Tibial nerve (tissue), 4 donors: ENCODE data around the gene SMPD2. TPM values are rescaled to one million over a fixed set of nuclear protein-coding genes. Genes with fewer than 3 reads are reported as not detected.

Experiments used
- DNase-seq, 2 donors: peaks; one replicate each; pipeline ENCODE4 v3.0.0-alpha.2; 2019; ENCODE audit warnings: low spot score in 2 of 2
- H3K27ac ChIP-seq, 4 donors: fragments of 200-600 bp; sonication (generic) in 3 of 4; one replicate each; pipeline ENCODE4 v1.5.1; 2017 to 2019; ENCODE audit warnings: mild to moderate bottlenecking in 1 of 4
- H3K27me3 ChIP-seq, 2 donors: fragments of 200-600 bp; sonication (generic) in 1 of 2; one replicate each; pipeline versions ENCODE4 v1.5.1 to v1.6.0; 2017 to 2019
- H3K36me3 ChIP-seq, 3 donors: fragments of 200-600 bp; sonication (generic); one replicate each; pipeline ENCODE4 v1.5.1; 2018 to 2019
- H3K4me1 ChIP-seq, 4 donors: fragments of 200-600 bp; sonication (generic) in 3 of 4; one replicate each; pipeline ENCODE4 v1.5.1; 2017 to 2019
- H3K4me3 ChIP-seq, 4 donors: fragments of 200-600 bp; sonication (generic) in 3 of 4; one replicate each; pipeline ENCODE4 v1.5.1; 2017 to 2019; ENCODE audit warnings: mild to moderate bottlenecking in 1 of 4, moderate library complexity in 1 of 4
- H3K9me3 ChIP-seq, 4 donors: fragments of 200-600 bp; sonication (generic) in 3 of 4; one replicate each; pipeline ENCODE4 v1.5.1; 2017 to 2019
- EP300 ChIP-seq, 2 donors: sonication (generic); formaldehyde crosslinking; IDR thresholded peaks; one replicate each; pipeline ENCODE4 v1.6.1; 2017; ENCODE audit warnings: antibody characterized with exemption in 2 of 2, mild to moderate bottlenecking in 1 of 2
- POLR2A ChIP-seq, 2 donors: fragments of 450-650 bp; IDR thresholded peaks; one replicate each; pipeline ENCODE4 v1.6.1; 2017; ENCODE audit warnings: antibody characterized with exemption in 2 of 2, mild to moderate bottlenecking in 2 of 2, moderate library complexity in 2 of 2
- WGBS, 2 donors: methylation state at CpG; one replicate each; pipeline ENCODE4 v1.1.5; 2018; 5-methylcytosine and 5-hydroxymethylcytosine counted together
- total RNA-seq, 4 donors: library from RNA; depleted of rRNA; stranded (reverse); fragments of >200 nt; gene quantifications; one replicate each; pipeline ENCODE4 v1.1.0, GENCODE V29; 2016
- TF ChIP-seq, protein P1 (sequence below), 5 experiments: fragments of 200-600 bp in 3 of 5; fragments of 450-650 bp in 2 of 5; sonication (generic) in 3 of 5; IDR thresholded peaks; one replicate each; pipeline ENCODE4 v1.5.1; 2016 to 2019; ENCODE audit warnings: antibody characterized with exemption in 5 of 5, mild to moderate bottlenecking in 3 of 5, moderate library complexity in 2 of 5

Gene SMPD2
- total RNA-seq, 4 donors from 2014 or later = 12.6 to 32.4 (median 17.1) TPM

DNA sequence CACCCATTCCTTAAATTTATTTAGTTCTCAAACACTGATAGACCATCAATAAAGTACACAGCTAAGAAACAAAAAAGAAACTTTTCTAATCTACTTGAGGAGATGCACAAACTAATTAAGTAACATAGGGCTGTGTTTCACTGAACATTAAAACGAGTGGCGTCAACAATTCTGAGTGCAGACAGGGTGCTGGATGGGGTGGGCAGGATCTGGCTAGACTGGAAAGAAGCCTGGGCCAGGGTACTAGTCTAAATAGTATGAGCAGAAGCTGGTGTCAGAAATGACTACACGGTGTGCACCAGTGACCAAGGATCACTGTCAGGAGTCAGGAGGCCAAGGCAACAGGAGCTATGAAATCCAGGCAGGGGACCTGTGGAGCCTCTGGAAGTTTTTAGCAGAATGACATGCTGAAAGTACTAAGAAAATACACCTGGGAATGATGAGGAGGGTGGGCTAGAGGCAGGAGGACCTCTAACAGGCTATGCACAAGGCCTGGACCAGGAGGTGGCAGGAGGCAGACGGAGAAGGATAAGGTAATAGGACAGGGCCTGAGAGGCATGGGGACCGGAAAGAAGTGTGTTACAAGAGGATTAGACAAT, 29.2 kb downstream of the SMPD2 start:
- 87 to 89% methylated on average over 5 of the region's 5 CpGs for WGBS, 2 donors
- H3K27me3 ChIP-seq = no peaks in the 10 kb centered on the region
- no peak overlapping the region for H3K27ac ChIP-seq
- no peaks in the 10 kb centered on the region for H3K9me3 ChIP-seq
- DNase-seq = no peak
- TF ChIP-seq POLR2A (IDR thresholded peaks at IDR 0.05) = no peak
- H3K4me3 ChIP-seq = no peak overlapping the region
- H3K4me1 ChIP-seq = peaks cover 0 to 5% (median 2%) of the 10 kb centered on the region in 4 donors
- H3K36me3 ChIP-seq = peaks cover 0 to 93% (median 13%) of the 10 kb centered on the region in 3 donors

DNA sequence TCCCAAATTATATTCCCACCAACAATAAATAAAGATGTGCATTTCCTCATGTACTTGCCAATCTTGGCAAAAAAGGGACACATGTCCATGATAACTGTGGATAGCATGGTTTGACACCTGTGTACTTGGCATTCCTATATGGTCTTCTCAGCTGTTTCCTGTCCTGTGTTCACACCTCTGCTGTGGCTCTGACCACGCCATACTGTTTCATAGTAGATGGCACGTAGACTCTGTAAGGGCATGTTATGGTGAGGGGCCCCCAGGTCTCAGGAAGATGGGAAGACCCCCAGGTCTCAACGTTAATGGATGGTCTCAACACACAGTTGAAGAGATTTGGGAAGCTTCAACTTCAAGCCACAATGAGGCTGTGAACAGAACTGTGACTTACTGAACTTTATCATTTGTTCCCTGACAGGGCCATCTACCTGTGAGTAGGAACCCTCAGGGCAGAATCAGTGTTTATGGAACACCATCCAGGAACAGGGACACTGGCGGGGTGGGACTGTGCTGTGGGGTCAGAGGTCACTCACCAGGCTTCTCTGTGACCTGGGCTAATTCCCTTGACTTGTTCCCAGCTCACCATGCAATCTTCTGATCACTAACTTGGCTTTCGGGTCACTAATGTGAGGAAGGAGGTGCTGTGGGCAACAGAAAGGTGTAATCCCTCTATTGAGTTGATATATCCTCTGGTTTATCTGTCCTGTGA, 30.7 kb downstream of the SMPD2 start:
- H3K4me1 ChIP-seq = peaks cover 0 to 5% (median 2%) of the 10 kb centered on the region in 4 donors
- peaks cover 0 to 95% (median 15%) of the 10 kb centered on the region in 3 donors for H3K36me3 ChIP-seq
- no peaks in the 10 kb centered on the region for H3K9me3 ChIP-seq
- DNase-seq = no peak
- H3K27ac ChIP-seq = no peak overlapping the region
- WGBS, 2 donors = 87 to 96% methylated on average over 5 of the region's 5 CpGs
- no peak overlapping the region for H3K4me3 ChIP-seq
- H3K27me3 ChIP-seq = no peaks in the 10 kb centered on the region
- TF ChIP-seq EP300 (IDR thresholded peaks at IDR 0.05) (no peak), POLR2A (IDR thresholded peaks at IDR 0.05) (no peak)
- TF ChIP-seq, protein P1, sequence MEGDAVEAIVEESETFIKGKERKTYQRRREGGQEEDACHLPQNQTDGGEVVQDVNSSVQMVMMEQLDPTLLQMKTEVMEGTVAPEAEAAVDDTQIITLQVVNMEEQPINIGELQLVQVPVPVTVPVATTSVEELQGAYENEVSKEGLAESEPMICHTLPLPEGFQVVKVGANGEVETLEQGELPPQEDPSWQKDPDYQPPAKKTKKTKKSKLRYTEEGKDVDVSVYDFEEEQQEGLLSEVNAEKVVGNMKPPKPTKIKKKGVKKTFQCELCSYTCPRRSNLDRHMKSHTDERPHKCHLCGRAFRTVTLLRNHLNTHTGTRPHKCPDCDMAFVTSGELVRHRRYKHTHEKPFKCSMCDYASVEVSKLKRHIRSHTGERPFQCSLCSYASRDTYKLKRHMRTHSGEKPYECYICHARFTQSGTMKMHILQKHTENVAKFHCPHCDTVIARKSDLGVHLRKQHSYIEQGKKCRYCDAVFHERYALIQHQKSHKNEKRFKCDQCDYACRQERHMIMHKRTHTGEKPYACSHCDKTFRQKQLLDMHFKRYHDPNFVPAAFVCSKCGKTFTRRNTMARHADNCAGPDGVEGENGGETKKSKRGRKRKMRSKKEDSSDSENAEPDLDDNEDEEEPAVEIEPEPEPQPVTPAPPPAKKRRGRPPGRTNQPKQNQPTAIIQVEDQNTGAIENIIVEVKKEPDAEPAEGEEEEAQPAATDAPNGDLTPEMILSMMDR (IDR thresholded peaks at IDR 0.05) = no peak

DNA sequence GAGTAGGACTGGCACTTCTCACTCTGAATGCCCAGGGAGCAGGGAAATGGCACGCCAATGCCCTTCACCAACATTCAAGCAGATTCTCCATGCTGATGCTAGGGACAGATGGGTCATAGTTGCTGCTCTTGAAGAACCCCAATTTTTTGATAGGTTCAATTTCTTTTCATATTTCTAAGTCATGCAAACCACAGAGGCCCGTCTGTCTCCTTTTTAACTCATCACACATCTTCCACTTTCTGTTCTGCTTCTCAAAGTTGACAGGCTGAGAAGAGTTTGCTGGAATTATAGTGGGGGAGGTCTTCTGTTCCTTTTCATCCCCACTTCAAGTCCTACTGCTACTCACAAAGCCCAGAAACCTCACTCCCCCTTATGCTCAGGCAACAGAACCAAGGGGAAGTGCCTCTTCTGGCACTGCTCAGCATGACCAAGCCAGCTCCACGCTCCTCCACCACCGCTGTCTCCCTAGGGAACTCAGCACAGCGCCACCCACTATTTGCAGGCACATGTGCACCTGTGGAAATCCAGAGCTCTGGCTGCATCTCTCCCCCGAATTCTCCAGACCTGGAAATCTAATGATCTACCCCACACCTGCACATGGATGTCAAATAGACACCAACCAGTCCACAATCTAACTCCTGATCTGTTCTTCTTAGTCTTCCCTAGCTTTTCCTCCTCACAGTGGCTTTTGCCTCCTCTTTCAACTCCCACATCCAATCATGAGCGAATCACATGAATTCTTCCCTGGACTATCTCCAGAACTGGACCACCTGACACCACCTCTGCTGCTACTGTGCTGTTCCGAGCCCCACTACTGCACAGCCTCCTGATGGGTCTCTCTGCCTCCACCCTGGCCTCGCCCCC, 31.8 kb downstream of the SMPD2 start:
- Histone ChIP-seq H3K36me3 (peaks cover 0 to 96% (median 15%) of the 10 kb centered on the region in 3 donors), H3K27ac (no peak overlapping the region), H3K27me3 (no peaks in the 10 kb centered on the region), H3K9me3 (no peaks in the 10 kb centered on the region), H3K4me3 (no peak overlapping the region), H3K4me1 (peaks cover 0 to 16% (median 3%) of the 10 kb centered on the region in 4 donors)
- TF ChIP-seq POLR2A (IDR thresholded peaks at IDR 0.05) (no peak), EP300 (IDR thresholded peaks at IDR 0.05) (no peak)
- TF ChIP-seq, protein P1 (IDR thresholded peaks at IDR 0.05) = no peak
- no peak for DNase-seq
- WGBS, 2 donors = 89 to 90% methylated on average over 9 of the region's 9 CpGs

DNA sequence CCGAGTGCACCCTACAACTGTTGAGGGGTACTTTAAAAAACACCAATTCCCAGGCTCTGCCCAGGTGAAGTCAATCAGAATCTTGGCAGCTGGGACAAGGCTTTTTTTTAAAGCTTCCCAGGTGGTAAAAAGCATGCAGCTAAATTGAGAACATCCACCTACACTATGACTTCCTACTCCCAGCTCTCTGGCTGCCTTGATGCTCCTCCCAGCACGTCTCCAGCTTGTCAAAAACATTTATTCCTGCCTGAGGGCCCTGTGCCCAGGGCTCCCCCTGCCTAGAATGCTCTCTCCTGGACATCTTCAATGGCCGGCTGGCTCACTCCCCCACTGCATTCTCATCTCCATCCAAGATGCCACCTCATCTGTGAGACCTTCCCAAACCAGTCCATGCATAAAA, 32.6 kb downstream of the SMPD2 start:
- Histone ChIP-seq H3K27me3 (no peaks in the 10 kb centered on the region), H3K9me3 (no peaks in the 10 kb centered on the region), H3K36me3 (peaks cover 0 to 95% (median 15%) of the 10 kb centered on the region in 3 donors), H3K27ac (no peak overlapping the region), H3K4me1 (peaks cover 0 to 24% (median 7%) of the 10 kb centered on the region in 4 donors), H3K4me3 (no peak overlapping the region)
- TF ChIP-seq POLR2A (IDR thresholded peaks at IDR 0.05) (no peak), EP300 (IDR thresholded peaks at IDR 0.05) (no peak)
- TF ChIP-seq, protein P1 (IDR thresholded peaks at IDR 0.05) = no peak
- 95 to 97% methylated on average over 3 of the region's 3 CpGs for WGBS, 2 donors
- DNase-seq = no peak

DNA sequence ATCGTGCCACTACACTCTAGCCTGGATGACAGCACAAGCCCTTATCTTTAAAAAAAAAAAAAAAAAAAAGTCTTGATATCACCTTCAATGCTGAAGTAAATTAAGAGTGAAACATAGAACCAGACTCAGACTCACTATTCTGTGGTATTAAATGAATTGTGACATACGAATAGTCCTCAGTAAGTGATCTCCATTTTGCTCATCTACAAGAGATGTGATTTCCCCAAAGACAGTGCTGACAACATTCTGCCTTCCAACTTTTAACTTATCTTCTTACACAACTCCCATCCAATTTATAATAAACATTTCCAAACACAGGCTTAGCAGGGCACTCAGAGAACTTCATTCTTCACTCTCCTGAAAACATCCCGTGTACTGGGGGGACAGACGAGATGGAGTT, 34.5 kb downstream of the SMPD2 start:
- TF ChIP-seq POLR2A (IDR thresholded peaks at IDR 0.05) (no peak), EP300 (IDR thresholded peaks at IDR 0.05) (no peak)
- TF ChIP-seq, protein P1 (IDR thresholded peaks at IDR 0.05) = no peak
- Histone ChIP-seq H3K27me3 (no peaks in the 10 kb centered on the region), H3K4me1 (peaks cover 0 to 43% (median 15%) of the 10 kb centered on the region in 4 donors), H3K9me3 (no peaks in the 10 kb centered on the region), H3K27ac (no peak overlapping the region), H3K4me3 (no peak overlapping the region), H3K36me3 (peaks cover 0 to 80% (median 15%) of the 10 kb centered on the region in 3 donors)
- DNase-seq = no peak
- WGBS, 2 donors = 95 to 97% methylated on average over 4 of the region's 4 CpGs
